RWPE1 (cell line): Measurements from ENCODE around the gene PTX3.

Experiments used
- CTCF ChIA-PET: fragments of 350-600 bp; sonication (Branson Sonifier 250); formaldehyde crosslinking; extraction: SDS; loops from one replicate; lab custom pipeline; 2021; lab: Yijun Ruan, JAX
- POLR2A ChIA-PET: fragments of 400-600 bp; formaldehyde crosslinking; extraction: SDS; loops from one replicate; lab custom pipeline; 2020; ENCODE audit warnings: antibody characterized with exemption; ENCODE audit not compliant: low non-redundant PET; lab: Yijun Ruan, JAX
- DNase-seq: peaks from one replicate; pipeline ENCODE4 v3.0.0; 2012; ENCODE audit warnings: low spot score
- H3K27ac ChIP-seq: fragments of 450-650 bp; 2 replicates; pipeline ENCODE4 v1.5.1; 2017
- CTCF ChIP-seq: fragments of 450-650 bp; conservative IDR thresholded peaks from 2 replicates; pipeline ENCODE4 v1.5.1; 2017; ENCODE audit warnings: low read depth, mild to moderate bottlenecking

The PTX3 gene

GRCh38 chr3:157429708-157430107 is 6.9 kb upstream of the PTX3 start:
- POLR2A ChIA-PET, result no interaction called here
- CTCF ChIA-PET, result no interaction called here
- H3K27ac ChIP-seq, result no peak overlapping the region
- no peak for TF ChIP-seq CTCF
- DNase-seq, result no peak

GRCh38 chr3:157438194-157438730 is 1.6 kb downstream of the PTX3 start:
- peak overlapping the region; percentile 87 for H3K27ac ChIP-seq
- no peak for TF ChIP-seq CTCF
- ChIA-PET POLR2A (no interaction called here), CTCF (interaction anchor here (0.6 kb wide), 1 partner anchor 225 kb away, joined by 3 read pairs; no protein-coding TSS in a partner anchor)
- no peak for DNase-seq

- TF ChIP-seq CTCF, result no peak
- ChIA-PET POLR2A (no interaction called here), CTCF (interaction anchor here (0.7 kb wide), 1 partner anchor 14 kb away, joined by 4 read pairs; no protein-coding TSS in a partner anchor)
- no peak for DNase-seq
- H3K27ac ChIP-seq, result no peak overlapping the region
Observed at GRCh38 chr3:157441102-157441624, 4.5 kb downstream of the PTX3 start.

GRCh38 chr3:157442729-157443128 is 6.1 kb downstream of the PTX3 start:
- H3K27ac ChIP-seq, result no peak overlapping the region
- CTCF ChIA-PET, result no interaction called here

GRCh38 chr3:157443905-157444796 is 7.5 kb downstream of the PTX3 start:
- no peak for TF ChIP-seq CTCF
- no peak overlapping the region for H3K27ac ChIP-seq
- DNase-seq, result no peak
- CTCF ChIA-PET, result no interaction called here
- POLR2A ChIA-PET, result no interaction called here

More at GRCh38 chr3:157442729-157443128, 6.1 kb downstream of the PTX3 start:
- DNase-seq, result no peak
- no peak for TF ChIP-seq CTCF
- POLR2A ChIA-PET, result no interaction called here

- CTCF ChIA-PET, result no interaction called here
- POLR2A ChIA-PET, result no interaction called here
- no peak overlapping the region for H3K27ac ChIP-seq
- no peak for TF ChIP-seq CTCF
- no peak for DNase-seq
Observed at GRCh38 chr3:157444797-157445184, 8.1 kb downstream of the PTX3 start.
